Measurements from ENCODE around the gene DTX4.

Gene DTX4

GRCh38 chr11:59175091-59175501 lies 3.2 kb downstream of the DTX4 start:
- no peak for TF ChIP-seq CTCF (IDR thresholded peaks at IDR 0.05)

- TF ChIP-seq CTCF (IDR thresholded peaks at IDR 0.05): no peak
Measured at GRCh38 chr11:59176330-59176729, 4.4 kb downstream of the DTX4 start.

GRCh38 chr11:59178402-59178801 lies 6.5 kb downstream of the DTX4 start:
- no peak for TF ChIP-seq CTCF (IDR thresholded peaks at IDR 0.05)

GRCh38 chr11:59179121-59179520 lies 7.2 kb downstream of the DTX4 start:
- no peak for TF ChIP-seq CTCF (IDR thresholded peaks at IDR 0.05)

GRCh38 chr11:59180168-59180776 lies 8.3 kb downstream of the DTX4 start:
- TF ChIP-seq CTCF (IDR thresholded peaks at IDR 0.05): no peak

- no peak for TF ChIP-seq CTCF (IDR thresholded peaks at IDR 0.05)
Measured at GRCh38 chr11:59180907-59181306, 9.0 kb downstream of the DTX4 start.

- TF ChIP-seq CTCF (IDR thresholded peaks at IDR 0.05): no peak
Measured at GRCh38 chr11:59181746-59182456, 10.0 kb downstream of the DTX4 start.
